Measurements from ENCODE around the gene PIAS4. TPM values are rescaled to one million over a fixed set of nuclear protein-coding genes. Genes with fewer than 3 reads are reported as not detected.
A peak's percentile ranks its signal among the peaks of the same experiment; 100 is the strongest.
"Not testable (repeated sequence)": the region's sequence is repeated elsewhere in the genome, so short reads cannot be mapped to it uniquely, and the experiment has no call there.

The PIAS4 gene
- 10 to 100 TPM; 25.1 to 27.7 TPM for total RNA-seq
- long read RNA-seq, transcript PIAS4-201 (11 exons, 3,159 nt): major isoform, 46 of 66 reads
- long read RNA-seq, partial matches to known transcripts: 17 of 66 reads
- long read RNA-seq, other reads (novel, unspliced or antisense): 3 of 66 reads

- peak; percentile 93 to 96 for DNase-seq
- intact Hi-C loops (cut with DNase I, micrococcal nuclease): no loop called here
- ATAC-seq: peak; percentile 91
Measured at GRCh38 chr19:4007021-4007835, at the start of gene PIAS4. TSS of gene PIAS4 (plus strand) at chr19:4007736. CDS start at chr19:4007761, 25 bp downstream.

GRCh38 chr19:3958836-3959765 is 48.4 kb upstream of the PIAS4 start:
- intact Hi-C loops (cut with DNase I, micrococcal nuclease): no loop called here
- peak; percentile 13 for ATAC-seq
- no peak for DNase-seq

- intact Hi-C loops (cut with DNase I, micrococcal nuclease): no loop called here
- ATAC-seq: no peak
Measured at GRCh38 chr19:3959766-3960131, 47.8 kb upstream of the PIAS4 start.

DNA sequence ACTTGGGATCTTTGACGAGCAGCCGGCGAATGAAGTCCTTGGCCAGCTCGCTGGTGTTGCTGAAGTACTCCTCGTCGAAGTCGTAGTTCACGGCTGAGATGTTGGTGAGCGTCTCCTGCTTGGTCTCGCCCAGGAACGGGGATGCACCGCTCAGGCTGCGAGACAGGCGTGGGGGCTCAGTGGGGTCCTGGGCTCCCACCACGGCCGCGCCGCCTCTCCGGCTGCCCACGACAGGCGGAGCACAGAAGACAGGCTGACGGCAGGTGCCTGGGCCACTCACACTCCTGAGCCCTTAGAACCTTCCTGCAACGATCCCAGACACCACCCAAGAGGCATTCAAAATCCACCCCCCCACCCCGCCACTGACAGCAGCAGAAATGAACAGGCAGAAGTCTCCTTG is 46.5 kb upstream of the PIAS4 start:
- no peak for ATAC-seq
- no peak for DNase-seq
- intact Hi-C loops (cut with DNase I, micrococcal nuclease): no loop called here

More at GRCh38 chr19:3959766-3960131, 47.8 kb upstream of the PIAS4 start:
- DNase-seq: no peak

DNA sequence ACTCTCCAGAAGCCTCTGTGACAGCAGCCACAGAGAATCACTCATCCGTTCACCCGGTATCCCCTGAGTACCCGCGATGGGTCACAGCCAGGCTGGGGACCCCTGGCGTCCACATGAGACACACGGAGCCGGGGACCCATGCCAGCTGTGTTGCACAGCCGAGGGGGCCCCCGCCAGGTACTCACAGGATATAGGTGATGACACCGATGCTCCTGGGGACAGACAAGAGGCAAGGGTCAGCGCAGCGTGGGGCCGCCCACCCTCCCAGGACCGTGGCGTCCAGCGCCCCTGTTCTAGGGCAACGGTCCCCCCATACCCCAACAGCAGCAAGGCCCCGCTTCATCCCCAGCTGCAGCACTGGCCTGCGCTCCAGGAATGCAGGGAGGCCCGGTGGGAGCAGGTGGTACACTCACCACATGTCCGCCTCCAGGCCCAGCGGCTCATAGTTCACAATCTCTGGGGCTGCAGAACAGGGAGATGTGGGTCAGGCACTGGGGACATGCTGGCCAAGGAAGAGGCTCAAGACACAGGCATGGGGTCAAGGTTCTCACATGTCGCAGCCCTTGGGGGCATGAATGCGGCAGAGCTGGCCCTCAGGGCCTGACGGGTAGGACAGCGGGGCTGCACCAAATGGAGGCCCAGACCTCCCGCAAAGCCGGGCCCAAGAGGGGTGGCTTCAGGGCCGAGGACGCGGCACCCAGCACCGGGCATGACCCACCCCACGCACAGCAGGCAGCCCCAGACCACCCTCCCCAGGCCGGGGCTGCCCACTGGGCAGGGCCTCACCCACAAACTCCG is 43.9 kb upstream of the PIAS4 start:
- intact Hi-C loops (cut with DNase I, micrococcal nuclease): no loop called here
- DNase-seq (no peak), ATAC-seq (no peak)

DNA sequence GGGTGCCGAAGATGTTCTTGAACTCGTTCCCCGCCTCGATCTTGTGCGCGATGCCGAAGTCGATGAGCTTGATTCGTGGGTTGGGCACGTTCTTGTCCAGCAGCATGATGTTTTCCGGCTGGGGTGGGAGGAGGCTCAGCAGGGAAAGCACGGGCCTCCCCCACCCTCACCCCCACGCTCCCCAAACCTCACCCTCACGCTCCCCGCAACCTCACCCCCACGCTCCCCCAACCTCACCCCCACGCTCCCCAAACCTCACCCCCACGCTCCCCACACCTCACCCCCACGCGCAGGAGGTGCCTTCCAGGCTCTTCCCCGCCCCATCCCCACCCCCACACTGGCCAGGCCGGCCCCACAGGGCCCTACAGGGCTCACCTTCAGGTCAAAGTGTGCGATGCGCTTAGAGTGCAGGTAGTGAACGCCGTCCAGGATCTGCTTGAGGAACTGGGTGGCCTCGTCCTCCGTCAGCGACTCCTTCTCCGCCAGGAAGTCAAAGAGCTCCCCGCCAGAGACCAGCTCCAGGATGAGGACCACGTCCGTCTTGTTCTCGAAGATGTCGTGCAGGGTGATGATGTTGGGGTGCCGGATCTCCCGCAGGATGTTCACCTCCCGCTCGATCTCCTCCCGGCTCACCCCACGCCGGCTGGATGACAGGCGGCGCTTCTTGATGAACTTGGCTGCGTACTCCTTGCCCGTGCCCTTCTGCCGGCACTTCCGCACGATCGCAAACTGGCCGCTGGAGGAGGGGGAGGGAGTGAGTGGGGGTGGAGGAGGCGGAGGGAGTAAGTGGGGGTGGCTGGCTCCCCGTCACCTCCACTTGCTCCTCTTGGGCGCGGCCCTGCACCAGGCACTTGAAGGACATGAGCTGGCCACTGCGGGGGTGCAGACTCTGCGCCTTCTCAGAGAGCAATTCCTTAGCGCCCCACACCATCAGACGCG is 43.0 kb upstream of the PIAS4 start:
- intact Hi-C loops (cut with DNase I, micrococcal nuclease): no loop called here
- no peak for ATAC-seq
- no peak for DNase-seq

- DNase-seq (peak; percentile 89 to 91), ATAC-seq (peak; percentile 76)
- intact Hi-C loops (cut with DNase I, micrococcal nuclease): no loop called here
Measured at GRCh38 chr19:3966051-3967017, 41.2 kb upstream of the PIAS4 start.

DNA sequence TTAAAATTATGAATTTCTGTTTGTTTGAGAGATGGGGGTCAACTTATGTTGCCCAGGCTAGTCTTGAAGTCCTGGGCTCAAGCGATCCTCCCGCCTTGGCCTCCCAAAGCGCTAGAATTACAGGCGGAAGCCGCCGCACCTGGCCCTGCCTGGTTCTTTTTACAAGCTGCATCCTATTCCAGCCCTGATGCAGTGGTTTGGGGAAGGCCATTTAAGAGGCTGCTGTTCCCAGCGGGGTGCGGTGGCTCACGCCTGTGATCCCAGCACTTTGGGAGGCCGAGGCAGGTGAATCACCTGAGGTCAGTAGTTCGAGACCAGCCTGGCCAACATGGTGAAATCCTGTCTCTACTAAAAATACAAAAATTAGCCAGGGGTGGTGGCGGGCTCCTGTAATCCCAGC is 39.6 kb upstream of the PIAS4 start:
- DNase-seq; ATAC-seq; intact Hi-C loops (cut with DNase I, micrococcal nuclease): not testable (repeated sequence)

DNA sequence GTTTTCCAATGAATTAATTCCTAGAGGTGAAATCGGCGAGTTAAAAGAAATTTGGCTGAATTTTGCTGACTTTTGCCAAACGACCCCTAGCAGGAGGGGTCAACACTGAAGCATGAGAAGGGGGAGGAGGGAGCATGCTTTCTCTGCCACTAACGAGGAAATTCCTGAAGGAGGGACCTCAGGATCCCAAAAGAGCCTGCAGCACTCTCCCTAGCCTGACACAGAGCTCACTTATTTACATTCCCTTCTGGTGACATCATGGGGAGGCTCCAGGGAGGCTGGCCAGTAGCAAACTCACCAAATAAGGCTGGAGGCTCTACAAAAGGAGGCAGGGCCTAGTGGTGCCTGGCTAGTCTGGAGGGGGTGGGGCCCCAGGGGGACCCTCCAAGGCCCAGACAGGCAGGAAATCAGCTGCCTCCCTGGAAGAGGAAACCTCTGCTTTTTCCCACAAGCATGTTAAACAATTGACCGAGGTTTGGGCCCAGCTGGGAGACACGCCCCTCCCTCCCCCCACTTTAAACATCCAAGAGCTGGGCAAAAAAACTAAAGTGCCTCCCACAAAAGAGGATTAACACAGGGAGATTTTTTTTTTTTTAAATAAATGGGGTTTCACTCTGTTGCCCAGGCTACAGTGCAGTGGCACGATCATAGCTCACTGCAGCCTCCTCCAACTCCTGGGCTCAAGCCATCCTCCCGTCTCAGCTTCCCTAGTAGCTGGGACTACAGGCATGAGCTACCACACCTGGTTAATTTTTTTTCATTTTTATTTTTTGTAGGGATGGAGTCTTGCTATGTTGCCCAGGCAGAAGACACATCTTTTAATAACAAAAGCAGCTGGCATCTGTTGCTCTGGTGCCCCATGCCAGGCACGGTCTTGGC is 38.7 kb upstream of the PIAS4 start:
- DNase-seq (peak; percentile 64 to 90), ATAC-seq (peak; percentile 36)
- intact Hi-C loops (cut with DNase I, micrococcal nuclease): no loop called here

DNA sequence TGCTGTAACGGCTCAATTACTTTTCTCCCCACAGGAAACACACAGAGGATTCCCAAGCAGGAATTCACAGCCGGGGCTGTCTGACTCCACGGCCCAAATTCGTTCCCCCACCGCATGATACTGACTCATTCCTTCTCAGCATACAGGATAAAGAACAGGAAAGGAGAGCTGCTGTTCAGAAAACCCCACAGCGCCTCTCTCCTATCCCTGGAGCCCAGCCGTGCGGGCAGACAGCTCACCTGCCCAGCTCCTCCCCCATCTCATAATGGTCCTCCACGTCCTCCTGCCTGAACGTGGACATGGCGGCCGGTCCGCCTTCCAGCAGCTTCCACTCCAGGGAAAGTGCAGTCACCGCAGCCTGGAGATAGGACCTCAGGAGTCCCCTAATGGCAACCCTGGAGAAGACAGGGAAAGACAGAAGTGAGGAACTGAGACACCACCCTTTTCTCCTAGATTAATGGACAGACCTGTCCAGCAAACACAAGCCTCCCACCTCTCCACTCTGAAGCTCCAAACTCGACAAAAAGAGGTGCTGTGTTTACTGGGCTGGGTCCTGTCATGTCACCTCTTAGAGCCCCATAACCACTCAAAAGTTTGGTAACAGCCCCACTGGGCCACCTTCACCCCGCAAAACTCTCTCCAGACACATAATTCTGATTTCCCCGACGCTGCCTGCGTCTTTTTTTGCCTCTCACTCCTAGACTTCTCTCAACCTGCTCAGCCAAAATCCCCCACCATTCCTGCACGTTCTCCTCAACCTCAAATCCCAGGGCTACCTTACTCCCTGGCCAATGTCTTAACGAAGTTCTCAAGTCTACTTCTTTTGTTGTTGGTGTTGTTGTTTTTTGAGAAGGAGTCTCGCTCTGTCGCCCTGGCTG is 37.9 kb upstream of the PIAS4 start:
- intact Hi-C loops (cut with DNase I, micrococcal nuclease): no loop called here
- DNase-seq (no peak), ATAC-seq (no peak)

- intact Hi-C loops (cut with DNase I, micrococcal nuclease): no loop called here
- ATAC-seq (no peak), DNase-seq (no peak)
Measured at GRCh38 chr19:3970313-3970807, 37.2 kb upstream of the PIAS4 start.

- ATAC-seq (peak; percentile 81), DNase-seq (peak; percentile 97 to 98)
- intact Hi-C loops (cut with DNase I, micrococcal nuclease): no loop called here
Measured at GRCh38 chr19:3970808-3971598, 36.5 kb upstream of the PIAS4 start, which contains the start of gene DAPK3. TSS of gene DAPK3 (minus strand) at chr19:3971099. CDS start at chr19:3969735, 1,364 bp downstream.

GRCh38 chr19:3975144-3975543 is 32.4 kb upstream of the PIAS4 start:
- no peak for DNase-seq
- intact Hi-C loops (cut with DNase I, micrococcal nuclease): no loop called here
- ATAC-seq: no peak

DNA sequence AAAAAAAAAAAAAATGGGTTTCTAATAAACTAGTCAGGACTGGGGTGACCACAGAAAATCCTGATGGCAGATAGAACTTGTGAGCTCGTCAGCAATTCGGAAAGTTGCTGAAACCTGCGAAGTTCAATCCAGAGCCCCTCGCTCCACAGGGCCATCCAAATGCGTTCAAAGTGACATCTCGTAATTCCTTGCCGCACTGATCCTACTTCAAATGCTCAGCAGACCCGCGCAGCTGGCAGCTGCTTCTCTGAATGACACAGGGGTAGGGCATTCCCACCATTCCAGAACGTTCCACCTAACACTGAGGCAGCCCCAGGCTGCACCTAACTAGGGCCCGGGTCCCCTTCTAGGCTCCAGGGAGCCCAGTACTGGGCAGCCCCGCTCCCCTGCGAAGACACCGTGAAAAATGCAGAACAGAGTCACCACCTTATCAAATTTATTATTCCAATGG is 31.9 kb upstream of the PIAS4 start:
- intact Hi-C loops (cut with DNase I, micrococcal nuclease): no loop called here
- DNase-seq: no peak
- no peak for ATAC-seq
